ENCODE measurements around the gene XPR1. TPM values are rescaled to one million over a fixed set of nuclear protein-coding genes. Genes with fewer than 3 reads are reported as not detected.

The XPR1 gene
- total RNA-seq, 2 experiments from 2014 or later, result 15.0 to 20.0 TPM

- Mint-ChIP-seq H3K27me3 (no peaks in the 10 kb centered on the region), H3K36me3 (peaks cover 21% of the 10 kb centered on the region), H3K27ac (no peak overlapping the region), H3K4me1 (peaks cover 2% of the 10 kb centered on the region), H3K9me3 (peaks cover 5% of the 10 kb centered on the region), H3K4me3 (no peak overlapping the region)
- DNase-seq, result no peak
These were observed 122.6 kb downstream of the XPR1 start for GRCh38 chr1:180754453-180754852.

- Mint-ChIP-seq H3K27ac (no peak overlapping the region), H3K9me3 (peaks cover 4% of the 10 kb centered on the region), H3K36me3 (peaks cover 14% of the 10 kb centered on the region), H3K4me3 (no peak overlapping the region), H3K4me1 (no peaks in the 10 kb centered on the region), H3K27me3 (no peaks in the 10 kb centered on the region)
- DNase-seq, result no peak
These were observed 125.8 kb downstream of the XPR1 start for GRCh38 chr1:180757657-180758056.

GRCh38 chr1:180762796-180763195 lies 131.0 kb downstream of the XPR1 start:
- no peak for DNase-seq
- no peaks in the 10 kb centered on the region for H3K27me3 Mint-ChIP-seq
- peaks cover 5% of the 10 kb centered on the region for H3K9me3 Mint-ChIP-seq
- no peaks in the 10 kb centered on the region for H3K4me1 Mint-ChIP-seq
- H3K4me3 Mint-ChIP-seq, result no peak overlapping the region
- peaks cover 12% of the 10 kb centered on the region for H3K36me3 Mint-ChIP-seq
- H3K27ac Mint-ChIP-seq, result no peak overlapping the region

GRCh38 chr1:180765151-180765550 lies 133.3 kb downstream of the XPR1 start:
- no peak for DNase-seq
- Mint-ChIP-seq H3K27ac (no peak overlapping the region), H3K9me3 (peaks cover 7% of the 10 kb centered on the region), H3K4me3 (no peak overlapping the region), H3K36me3 (peaks cover 12% of the 10 kb centered on the region), H3K27me3 (no peaks in the 10 kb centered on the region), H3K4me1 (peaks cover 2% of the 10 kb centered on the region)

- H3K27ac Mint-ChIP-seq, result no peak overlapping the region
- no peak for DNase-seq
- H3K27me3 Mint-ChIP-seq, result no peaks in the 10 kb centered on the region
- peaks cover 10% of the 10 kb centered on the region for H3K4me1 Mint-ChIP-seq
- H3K4me3 Mint-ChIP-seq, result no peak overlapping the region
- peaks cover 22% of the 10 kb centered on the region for H3K36me3 Mint-ChIP-seq
- H3K9me3 Mint-ChIP-seq, result peaks cover 10% of the 10 kb centered on the region
These were observed 138.1 kb downstream of the XPR1 start for GRCh38 chr1:180769889-180770288.

GRCh38 chr1:180773210-180773865 lies 141.5 kb downstream of the XPR1 start:
- Mint-ChIP-seq H3K9me3 (peaks cover 9% of the 10 kb centered on the region), H3K27ac (no peak overlapping the region), H3K4me3 (no peak overlapping the region), H3K27me3 (no peaks in the 10 kb centered on the region), H3K4me1 (peaks cover 11% of the 10 kb centered on the region), H3K36me3 (peaks cover 16% of the 10 kb centered on the region)
- no peak for DNase-seq

GRCh38 chr1:180775801-180776200 lies 144.0 kb downstream of the XPR1 start:
- peaks cover 3% of the 10 kb centered on the region for H3K9me3 Mint-ChIP-seq
- no peaks in the 10 kb centered on the region for H3K27me3 Mint-ChIP-seq
- DNase-seq, result no peak
- H3K4me1 Mint-ChIP-seq, result peaks cover 9% of the 10 kb centered on the region
- H3K4me3 Mint-ChIP-seq, result no peak overlapping the region
- H3K27ac Mint-ChIP-seq, result no peak overlapping the region
- H3K36me3 Mint-ChIP-seq, result peaks cover 7% of the 10 kb centered on the region

GRCh38 chr1:180777072-180777689 lies 145.4 kb downstream of the XPR1 start:
- H3K36me3 Mint-ChIP-seq, result peaks cover 4% of the 10 kb centered on the region
- H3K4me3 Mint-ChIP-seq, result no peak overlapping the region
- no peak for DNase-seq
- H3K27me3 Mint-ChIP-seq, result no peaks in the 10 kb centered on the region
- H3K4me1 Mint-ChIP-seq, result peaks cover 7% of the 10 kb centered on the region
- no peaks in the 10 kb centered on the region for H3K9me3 Mint-ChIP-seq
- H3K27ac Mint-ChIP-seq, result no peak overlapping the region

- Mint-ChIP-seq H3K4me1 (peaks cover 7% of the 10 kb centered on the region), H3K27me3 (no peaks in the 10 kb centered on the region), H3K4me3 (no peak overlapping the region), H3K36me3 (peaks cover under 1% of the 10 kb centered on the region), H3K9me3 (no peaks in the 10 kb centered on the region), H3K27ac (no peak overlapping the region)
- no peak for DNase-seq
These were observed 147.1 kb downstream of the XPR1 start for GRCh38 chr1:180778782-180779398.

GRCh38 chr1:180779584-180779983 lies 147.8 kb downstream of the XPR1 start:
- no peak for DNase-seq
- H3K4me3 Mint-ChIP-seq, result no peak overlapping the region
- no peak overlapping the region for H3K27ac Mint-ChIP-seq
- no peaks in the 10 kb centered on the region for H3K9me3 Mint-ChIP-seq
- peaks cover 7% of the 10 kb centered on the region for H3K4me1 Mint-ChIP-seq
- H3K27me3 Mint-ChIP-seq, result no peaks in the 10 kb centered on the region
- no peaks in the 10 kb centered on the region for H3K36me3 Mint-ChIP-seq

GRCh38 chr1:180781718-180782117 lies 149.9 kb downstream of the XPR1 start:
- no peaks in the 10 kb centered on the region for H3K27me3 Mint-ChIP-seq
- H3K4me1 Mint-ChIP-seq, result peaks cover 7% of the 10 kb centered on the region
- H3K27ac Mint-ChIP-seq, result no peak overlapping the region
- H3K9me3 Mint-ChIP-seq, result no peaks in the 10 kb centered on the region
- no peak overlapping the region for H3K4me3 Mint-ChIP-seq
- no peaks in the 10 kb centered on the region for H3K36me3 Mint-ChIP-seq
- no peak for DNase-seq

GRCh38 chr1:180785291-180785690 lies 153.5 kb downstream of the XPR1 start:
- Mint-ChIP-seq H3K27ac (no peak overlapping the region), H3K27me3 (no peaks in the 10 kb centered on the region), H3K4me3 (no peak overlapping the region), H3K9me3 (no peaks in the 10 kb centered on the region), H3K4me1 (no peaks in the 10 kb centered on the region), H3K36me3 (peaks cover 15% of the 10 kb centered on the region)
- DNase-seq, result no peak

GRCh38 chr1:180785887-180786286 lies 154.1 kb downstream of the XPR1 start:
- H3K27me3 Mint-ChIP-seq, result no peaks in the 10 kb centered on the region
- no peaks in the 10 kb centered on the region for H3K9me3 Mint-ChIP-seq
- no peak overlapping the region for H3K27ac Mint-ChIP-seq

GRCh38 chr1:180786624-180787023 lies 154.8 kb downstream of the XPR1 start:
- H3K4me3 Mint-ChIP-seq, result no peak overlapping the region
- H3K9me3 Mint-ChIP-seq, result no peaks in the 10 kb centered on the region
- no peak for DNase-seq

More at GRCh38 chr1:180785887-180786286, 154.1 kb downstream of the XPR1 start:
- Mint-ChIP-seq H3K4me1 (no peaks in the 10 kb centered on the region), H3K4me3 (no peak overlapping the region), H3K36me3 (peaks cover 15% of the 10 kb centered on the region)
- no peak for DNase-seq

GRCh38 chr1:180787628-180788307 lies 155.9 kb downstream of the XPR1 start:
- H3K27ac Mint-ChIP-seq, result no peak overlapping the region
- H3K4me1 Mint-ChIP-seq, result peaks cover 6% of the 10 kb centered on the region
- H3K4me3 Mint-ChIP-seq, result no peak overlapping the region
- no peaks in the 10 kb centered on the region for H3K9me3 Mint-ChIP-seq
- peaks cover 15% of the 10 kb centered on the region for H3K36me3 Mint-ChIP-seq
- no peak for DNase-seq
- no peaks in the 10 kb centered on the region for H3K27me3 Mint-ChIP-seq

More at GRCh38 chr1:180786624-180787023, 154.8 kb downstream of the XPR1 start:
- Mint-ChIP-seq H3K27me3 (no peaks in the 10 kb centered on the region), H3K36me3 (peaks cover 15% of the 10 kb centered on the region), H3K27ac (no peak overlapping the region), H3K4me1 (no peaks in the 10 kb centered on the region)
